Ishikawa (cell line): ENCODE results near the gene ABCF2.

ENCODE experiments used
- CEBPB ChIP-seq: IDR thresholded peaks from 2 replicates; pipeline ENCODE4 v1.6.1; 2012
- CREB1 ChIP-seq: IDR thresholded peaks from 2 replicates; pipeline ENCODE4 v1.6.1; 2012; ENCODE audit warnings: low read depth
- EGR1 ChIP-seq: IDR thresholded peaks from 2 replicates; pipeline ENCODE4 v1.6.1; 2012
- EP300 ChIP-seq: IDR thresholded peaks from 2 replicates; pipeline ENCODE4 v1.6.1; 2012; ENCODE audit warnings: borderline replicate concordance
- FOXM1 ChIP-seq: IDR thresholded peaks from 2 replicates; pipeline ENCODE4 v1.6.1; 2012; ENCODE audit warnings: low read depth, borderline replicate concordance
- MAX ChIP-seq: IDR thresholded peaks from 2 replicates; pipeline ENCODE4 v1.6.1; 2012
- NFIC ChIP-seq: IDR thresholded peaks from 2 replicates; pipeline ENCODE4 v1.6.1; 2012
- RAD21 ChIP-seq: IDR thresholded peaks from 2 replicates; pipeline ENCODE4 v1.6.1; 2012; ENCODE audit warnings: low read depth
- REST ChIP-seq: IDR thresholded peaks from 2 replicates; pipeline ENCODE4 v1.6.1; 2012; ENCODE audit warnings: low read depth, mild to moderate bottlenecking
- TAF1 ChIP-seq: IDR thresholded peaks from 2 replicates; pipeline ENCODE4 v1.6.1; 2012; ENCODE audit warnings: low read depth, mild to moderate bottlenecking
- TCF12 ChIP-seq: IDR thresholded peaks from 2 replicates; pipeline ENCODE4 v1.6.1; 2012; ENCODE audit warnings: low read depth
- TEAD4 ChIP-seq: IDR thresholded peaks from 2 replicates; pipeline ENCODE4 v1.6.1; 2012
- YY1 ChIP-seq: IDR thresholded peaks from 2 replicates; pipeline ENCODE4 v1.6.1; 2012; ENCODE audit warnings: low read depth
- ZBTB7A ChIP-seq: IDR thresholded peaks from 2 replicates; pipeline ENCODE4 v1.6.1; 2012; ENCODE audit warnings: low read depth
- TF ChIP-seq, protein P1 (sequence below): IDR thresholded peaks from 2 replicates; pipeline ENCODE4 v1.6.1; 2012

Gene ABCF2

DNA sequence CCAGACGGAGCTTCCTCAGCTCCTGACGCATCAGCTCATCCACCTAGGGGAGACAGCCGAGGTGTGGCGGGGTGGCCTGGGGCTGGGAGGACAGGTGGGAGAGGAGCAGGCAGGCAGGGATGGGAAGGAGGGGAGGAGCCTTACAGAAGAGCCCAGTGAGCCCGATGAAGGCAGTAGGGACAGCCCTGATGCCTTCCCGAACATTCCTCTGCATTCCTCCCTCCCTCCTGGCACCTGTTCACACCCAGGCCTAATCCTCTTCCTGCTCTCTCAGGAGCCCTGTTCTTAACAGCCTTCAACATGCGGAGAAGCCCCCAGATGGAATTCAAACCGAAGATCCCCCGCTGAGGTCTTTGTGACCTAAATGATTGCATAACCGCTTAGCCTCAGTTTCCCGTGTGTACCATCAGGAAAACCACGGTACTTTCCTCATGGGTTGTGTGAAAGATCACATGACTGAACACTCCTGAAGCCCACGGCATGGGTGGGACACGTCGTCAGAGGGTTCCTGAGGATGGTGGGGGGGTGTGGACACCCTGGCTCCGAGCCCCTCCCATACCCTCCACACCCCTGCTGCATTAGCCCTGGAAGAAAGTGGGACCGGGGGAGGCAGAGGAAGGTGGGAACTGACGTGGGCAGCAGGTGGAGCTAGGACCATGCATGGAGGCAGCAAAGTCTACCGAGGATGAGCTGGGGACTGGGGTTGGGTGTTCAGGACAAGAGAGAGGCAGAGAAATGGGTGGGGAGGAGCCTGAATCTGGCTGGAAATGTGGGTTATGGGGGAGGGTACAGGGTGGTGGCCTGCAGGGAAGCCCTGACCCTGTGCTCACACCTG is 31.2 kb downstream of the ABCF2 start:
- TF ChIP-seq MAX: no peak

- no peak for TF ChIP-seq TEAD4
- TF ChIP-seq EP300: no peak
- no peak for TF ChIP-seq EGR1
- TF ChIP-seq, protein P1, sequence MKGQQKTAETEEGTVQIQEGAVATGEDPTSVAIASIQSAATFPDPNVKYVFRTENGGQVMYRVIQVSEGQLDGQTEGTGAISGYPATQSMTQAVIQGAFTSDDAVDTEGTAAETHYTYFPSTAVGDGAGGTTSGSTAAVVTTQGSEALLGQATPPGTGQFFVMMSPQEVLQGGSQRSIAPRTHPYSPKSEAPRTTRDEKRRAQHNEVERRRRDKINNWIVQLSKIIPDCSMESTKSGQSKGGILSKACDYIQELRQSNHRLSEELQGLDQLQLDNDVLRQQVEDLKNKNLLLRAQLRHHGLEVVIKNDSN: no peak
- TF ChIP-seq REST: no peak
- no peak for TF ChIP-seq TCF12
- TF ChIP-seq CREB1: no peak
- TF ChIP-seq FOXM1: no peak
- no peak for TF ChIP-seq NFIC
- no peak for TF ChIP-seq MAX
Measured at GRCh38 chr7:151194188-151194587, 32.8 kb downstream of the ABCF2 start.

DNA sequence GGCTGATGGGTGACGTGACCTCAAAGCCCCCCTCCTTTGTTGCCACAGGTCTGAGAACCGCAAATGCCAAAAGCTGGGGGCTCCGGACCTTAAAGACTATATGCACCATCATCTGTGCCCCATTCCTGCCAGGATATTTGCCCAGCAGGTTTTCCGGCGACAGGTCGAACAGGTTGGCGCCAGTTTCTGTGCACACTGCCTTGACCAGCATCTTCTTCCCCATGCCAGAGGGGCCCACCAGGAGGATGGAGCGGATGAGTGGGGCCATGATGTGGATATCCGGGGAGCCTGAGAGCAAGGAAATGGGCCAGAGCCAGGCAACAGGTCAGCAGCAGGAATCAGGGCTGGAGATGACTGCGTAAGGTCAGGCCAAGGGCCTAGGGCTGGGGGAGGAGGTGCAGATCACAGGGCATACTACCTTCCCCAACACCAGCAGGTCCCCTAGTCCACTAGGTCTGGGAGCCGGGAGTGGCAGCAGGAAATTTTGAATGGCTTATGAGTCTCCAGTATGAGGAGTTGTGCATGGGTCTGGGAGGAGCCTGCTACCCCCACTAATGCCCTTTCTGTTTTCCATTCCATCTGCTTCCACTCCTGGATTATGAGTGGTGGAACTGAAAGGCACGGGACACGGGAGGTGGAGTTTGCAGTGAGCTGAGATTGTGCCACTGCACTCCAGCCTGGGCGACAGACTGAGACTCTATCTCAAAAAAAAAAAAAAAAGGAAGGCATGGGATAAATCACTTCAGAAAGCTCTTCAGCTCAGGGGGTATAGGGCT is 33.6 kb downstream of the ABCF2 start:
- TF ChIP-seq YY1 (no peak), TEAD4 (no peak), RAD21 (no peak), MAX (no peak), NFIC (no peak), CEBPB (no peak), ZBTB7A (no peak), CREB1 (no peak), REST (no peak), EP300 (no peak)
- TF ChIP-seq, protein P1: no peak

DNA sequence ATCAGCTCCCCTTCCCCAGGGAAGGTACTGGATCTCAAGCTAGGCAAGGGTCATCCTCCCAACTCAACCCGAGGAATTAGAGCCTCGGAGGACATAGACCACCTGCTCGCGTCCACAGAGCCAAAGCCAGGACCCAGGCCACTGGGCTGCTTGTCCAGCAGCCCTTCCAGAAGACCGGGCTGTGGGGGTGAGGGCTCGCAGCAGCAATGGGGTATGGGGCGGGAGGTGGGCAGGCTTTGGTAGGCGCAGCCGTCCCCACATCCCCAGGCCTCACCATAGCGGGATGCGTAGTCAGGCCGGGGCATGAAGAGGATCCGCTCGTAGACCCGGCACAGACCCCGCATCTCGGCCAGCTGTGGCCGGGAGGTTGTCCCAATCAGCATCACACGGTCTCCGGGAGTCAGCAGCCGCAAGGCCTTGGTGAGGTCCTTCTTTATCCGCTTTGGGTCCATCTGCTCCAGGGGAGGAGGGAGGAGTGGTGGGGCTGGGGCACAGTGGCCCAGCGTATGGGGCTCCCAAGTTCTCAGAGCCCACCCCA is 34.9 kb downstream of the ABCF2 start:
- TF ChIP-seq NFIC (no peak), RAD21 (no peak), CEBPB (no peak), EGR1 (no peak), TAF1 (no peak), REST (no peak), CREB1 (no peak), TEAD4 (no peak), FOXM1 (no peak)
- TF ChIP-seq, protein P1: no peak
